Posterior vena cava (tissue), 2 donors: Measurements from ENCODE around the gene TAP1. TPM values are rescaled to one million over a fixed set of nuclear protein-coding genes. Genes with fewer than 3 reads are reported as not detected.
A peak's percentile ranks its signal among the peaks of the same experiment; 100 is the strongest.
"Not testable (repeated sequence)": the region's sequence is repeated elsewhere in the genome, so short reads cannot be mapped to it uniquely, and the experiment has no call there.

Experiments
- DNase-seq: peaks from one replicate; pipeline ENCODE4 v3.0.0-alpha.2; 2020; ENCODE audit warnings: low spot score
- intact Hi-C, 2 donors: fragments of 100-400 bp; cut with DNase I; formaldehyde crosslinking; loops; one replicate each; pipeline versions ENCODE4 v1.14.1 to v1.14.2; 2022 to 2023
- long read RNA-seq, 2 donors: library from polyadenylated mRNA; unstranded; transcript quantifications; one replicate each; pipeline ENCODE4 v2.0.0, GENCODE V29; 2020 to 2021
- total RNA-seq, 2 donors: library from RNA; stranded (reverse); fragmentation: NEBNext Ultra II Directional; extraction: Animal tissue kit (Norgen Biotek cat#: 25700); gene quantifications; one replicate each; pipeline ENCODE4 v1.2.1, GENCODE V29; 2021
- donor health status: DM: yes; HTN: yes; CAD: no.
- donor health status: DM: yes; HTN: yes; CAD: no.

Gene TAP1, protein sequence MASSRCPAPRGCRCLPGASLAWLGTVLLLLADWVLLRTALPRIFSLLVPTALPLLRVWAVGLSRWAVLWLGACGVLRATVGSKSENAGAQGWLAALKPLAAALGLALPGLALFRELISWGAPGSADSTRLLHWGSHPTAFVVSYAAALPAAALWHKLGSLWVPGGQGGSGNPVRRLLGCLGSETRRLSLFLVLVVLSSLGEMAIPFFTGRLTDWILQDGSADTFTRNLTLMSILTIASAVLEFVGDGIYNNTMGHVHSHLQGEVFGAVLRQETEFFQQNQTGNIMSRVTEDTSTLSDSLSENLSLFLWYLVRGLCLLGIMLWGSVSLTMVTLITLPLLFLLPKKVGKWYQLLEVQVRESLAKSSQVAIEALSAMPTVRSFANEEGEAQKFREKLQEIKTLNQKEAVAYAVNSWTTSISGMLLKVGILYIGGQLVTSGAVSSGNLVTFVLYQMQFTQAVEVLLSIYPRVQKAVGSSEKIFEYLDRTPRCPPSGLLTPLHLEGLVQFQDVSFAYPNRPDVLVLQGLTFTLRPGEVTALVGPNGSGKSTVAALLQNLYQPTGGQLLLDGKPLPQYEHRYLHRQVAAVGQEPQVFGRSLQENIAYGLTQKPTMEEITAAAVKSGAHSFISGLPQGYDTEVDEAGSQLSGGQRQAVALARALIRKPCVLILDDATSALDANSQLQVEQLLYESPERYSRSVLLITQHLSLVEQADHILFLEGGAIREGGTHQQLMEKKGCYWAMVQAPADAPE
- 10 to 100 TPM; 30.2 to 47.3 TPM for total RNA-seq
- long read RNA-seq, donor 1, transcript TAP1-201 (11 exons, 2,959 nt), result major isoform, 13 of 19 reads
- long read RNA-seq, donor 1, partial matches to known transcripts, result 6 of 19 reads
- long read RNA-seq, donor 1, other reads (novel, unspliced or antisense), result 0 of 19 reads
- long read RNA-seq, donor 2, transcript TAP1-201 (11 exons, 2,959 nt), result major isoform, 129 of 154 reads
- long read RNA-seq, donor 2, partial matches to known transcripts, result 13 of 154 reads
- long read RNA-seq, donor 2, other reads (novel, unspliced or antisense), result 9 of 154 reads

GRCh38 chr6:32853541-32854375, at the start of gene TAP1, which contains the start of gene PSMB9:
TSS of gene TAP1 (minus strand) at chr6:32853704. CDS start at chr6:32853636, 68 bp downstream.
TSS of gene PSMB9 (plus strand) at chr6:32854192. CDS start at chr6:32854230, 38 bp downstream.
- peak; percentile 98 for DNase-seq
- intact Hi-C loops, result no loop called here

GRCh38 chr6:32895006-32895345, 41.5 kb upstream of the TAP1 start:
- intact Hi-C loops, result no loop called here
- DNase-seq, result no peak

GRCh38 chr6:32894085-32895005, 40.8 kb upstream of the TAP1 start:
- intact Hi-C loops, result no loop called here
- peak; percentile 97 for DNase-seq

- intact Hi-C loops, result no loop called here
- DNase-seq, result no peak
These were observed 37.3 kb upstream of the TAP1 start for GRCh38 chr6:32890831-32891230.

GRCh38 chr6:32889533-32889932, 36.0 kb upstream of the TAP1 start:
- intact Hi-C loops, result loop anchor here (5.0 to 10.0 kb wide), 3 partner anchors 45 to 98 kb away; no protein-coding TSS in a partner anchor
- DNase-seq, result no peak

- intact Hi-C loops, result loop anchor here (5.0 to 10.0 kb wide), 3 partner anchors 46 to 99 kb away; no protein-coding TSS in a partner anchor
These were observed 35.1 kb upstream of the TAP1 start for GRCh38 chr6:32888576-32888975.

DNA sequence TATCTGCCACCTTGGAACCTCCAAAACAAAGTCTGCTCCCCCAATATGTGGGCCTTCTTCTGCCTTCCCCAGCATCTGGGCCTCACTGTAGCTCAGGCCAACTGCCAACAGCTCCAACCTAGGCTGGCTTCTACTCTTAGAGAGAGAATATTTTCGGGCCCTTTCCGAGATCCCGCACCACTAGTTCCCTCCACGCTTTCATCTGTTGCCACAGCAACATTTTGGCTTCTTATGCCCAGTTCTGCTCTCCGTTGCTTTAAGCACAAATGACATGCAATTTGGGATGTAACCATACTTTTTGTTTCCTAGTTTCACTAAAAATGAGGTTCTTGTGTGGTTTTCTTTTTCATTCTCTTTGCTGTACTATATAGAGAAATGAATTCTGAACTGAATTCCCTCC, 34.1 kb upstream of the TAP1 start:
- no peak for DNase-seq
- intact Hi-C loops, result loop anchor here (5.0 to 10.0 kb wide), 3 partner anchors 47 to 100 kb away; no protein-coding TSS in a partner anchor

More at GRCh38 chr6:32888576-32888975, 35.1 kb upstream of the TAP1 start:
- DNase-seq, result no peak

DNA sequence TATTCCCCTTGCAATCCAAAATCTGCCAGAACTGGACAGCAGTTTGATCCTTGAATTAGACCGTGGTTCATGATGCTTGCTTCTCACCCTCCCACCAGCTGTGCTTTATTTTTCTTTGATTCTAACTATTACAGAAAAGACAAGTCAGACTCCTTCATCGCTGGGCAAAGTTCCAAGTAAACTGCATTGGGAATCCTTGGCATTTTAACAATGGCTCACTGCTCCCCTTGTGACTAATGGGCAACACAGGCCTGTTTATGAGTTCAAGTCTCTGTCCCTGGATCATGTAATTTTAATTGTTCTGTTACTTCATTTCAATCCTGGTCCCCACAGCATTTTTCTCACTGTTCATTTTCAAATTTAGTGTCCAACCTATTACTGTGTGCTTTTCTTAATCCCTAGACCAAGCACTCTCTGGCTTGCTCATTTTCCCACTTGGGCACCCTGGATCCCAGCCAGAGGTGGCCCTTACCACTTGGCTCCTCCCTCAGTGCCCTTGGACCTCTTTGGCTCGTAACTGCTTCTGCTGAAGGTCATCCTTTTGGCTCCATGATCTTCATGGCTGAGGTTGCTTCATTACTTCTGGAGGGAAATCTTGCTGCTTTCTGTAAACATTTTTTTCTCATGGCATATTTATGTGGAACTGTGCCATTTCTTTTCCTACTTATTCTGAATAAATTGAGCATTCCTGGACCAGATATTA, 33.3 kb upstream of the TAP1 start:
- no peak for DNase-seq
- intact Hi-C loops, result loop anchor here (5.0 to 10.0 kb wide), 3 partner anchors 48 to 100 kb away; no protein-coding TSS in a partner anchor

- intact Hi-C loops, result loop anchor here (5.0 to 10.0 kb wide), 3 partner anchors 49 to 102 kb away; no protein-coding TSS in a partner anchor
- no peak for DNase-seq
These were observed 32.3 kb upstream of the TAP1 start for GRCh38 chr6:32885698-32886286.

GRCh38 chr6:32883789-32884188, 30.3 kb upstream of the TAP1 start:
- intact Hi-C loops, result loop anchor here (10.0 kb wide), 2 partner anchors 51 to 101 kb away; no protein-coding TSS in a partner anchor
- no peak for DNase-seq

GRCh38 chr6:32882879-32883250, 29.4 kb upstream of the TAP1 start:
- intact Hi-C loops, result loop anchor here (10.0 kb wide), 2 partner anchors 52 to 102 kb away; no protein-coding TSS in a partner anchor

GRCh38 chr6:32880962-32881361, 27.5 kb upstream of the TAP1 start:
- not testable (repeated sequence) for DNase-seq
- intact Hi-C loops, result loop anchor here (10.0 kb wide), 2 partner anchors 54 to 104 kb away; no protein-coding TSS in a partner anchor

More at GRCh38 chr6:32882879-32883250, 29.4 kb upstream of the TAP1 start:
- DNase-seq, result no peak

GRCh38 chr6:32879691-32880090, 26.2 kb upstream of the TAP1 start:
- intact Hi-C loops, result loop anchor here (10.0 kb wide), 2 partner anchors 55 to 105 kb away; no protein-coding TSS in a partner anchor
- DNase-seq, result peak; percentile 76

- intact Hi-C loops, result no loop called here
- no peak for DNase-seq
These were observed 23.1 kb upstream of the TAP1 start for GRCh38 chr6:32876603-32877002.

DNA sequence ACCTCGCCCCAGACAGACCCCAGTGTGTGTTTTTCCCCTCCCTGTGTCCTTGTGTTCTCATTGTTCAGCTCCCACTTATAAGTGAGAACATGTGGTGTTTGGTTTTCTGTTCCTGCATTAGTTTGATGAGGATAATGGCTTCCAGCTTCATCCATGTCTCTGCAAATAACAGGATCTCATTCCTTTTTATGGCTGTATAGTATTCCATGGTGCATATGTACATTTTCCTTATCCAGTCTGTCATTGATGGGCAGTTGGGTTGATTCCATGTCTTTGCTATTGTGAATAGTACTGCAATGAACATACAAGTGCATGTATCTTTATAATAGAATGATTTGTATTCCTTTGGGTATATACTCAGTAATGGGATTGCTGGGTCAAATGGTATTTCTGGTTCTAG, 20.4 kb upstream of the TAP1 start:
- intact Hi-C loops, DNase-seq: not testable (repeated sequence)

DNA sequence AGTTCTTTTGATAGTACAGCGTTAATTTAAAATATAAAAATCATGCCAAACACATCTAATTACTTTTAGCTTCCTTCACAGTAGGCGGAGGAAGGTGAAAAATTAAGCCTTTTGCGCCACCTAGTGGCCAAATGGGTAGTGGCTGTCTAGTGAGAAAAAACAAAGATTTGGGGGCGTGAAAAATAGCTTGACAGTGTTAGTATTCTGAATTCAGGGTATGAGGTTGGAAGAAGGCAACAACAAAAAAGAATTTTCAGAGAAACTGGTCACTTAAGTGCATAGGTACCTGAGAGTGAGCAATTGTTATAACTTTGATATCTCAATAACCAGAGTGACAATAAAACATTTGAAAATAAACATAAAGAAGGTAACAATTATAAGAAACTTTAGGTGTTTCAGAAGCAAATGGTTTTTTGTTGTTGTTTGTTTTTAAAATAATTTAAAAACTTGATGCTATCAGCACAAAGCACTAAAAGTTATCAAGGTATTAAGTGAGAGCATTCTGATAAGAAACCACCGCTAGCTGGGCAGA, 14.8 kb upstream of the TAP1 start:
- intact Hi-C loops, result no loop called here
- peak; percentile 91 for DNase-seq
